Fibroblast of mammary gland (primary cell): Measurements from ENCODE around the gene ASCC1.

Experiments
- DNase-seq: peaks from one replicate; pipeline ENCODE4 v3.0.0-alpha.2; 2010; ENCODE audit warnings: low read depth
- H3K4me3 ChIP-seq: 2 replicates; pipeline ENCODE4 v1.5.1; 2011; ENCODE audit warnings: low read depth, mild to moderate bottlenecking, low read length, moderate library complexity; ENCODE audit not compliant: control insufficient read depth
- CTCF ChIP-seq: conservative IDR thresholded peaks from 2 replicates; pipeline ENCODE4 v1.5.1; 2011; ENCODE audit warnings: low read depth, low read length, inconsistent platforms; ENCODE audit not compliant: control insufficient read depth, insufficient read depth

The ASCC1 gene

GRCh38 chr10:72170733-72171132, 45.3 kb downstream of the ASCC1 start:
- no peak for DNase-seq
- no peak overlapping the region for H3K4me3 ChIP-seq
- no peak for TF ChIP-seq CTCF

DNA sequence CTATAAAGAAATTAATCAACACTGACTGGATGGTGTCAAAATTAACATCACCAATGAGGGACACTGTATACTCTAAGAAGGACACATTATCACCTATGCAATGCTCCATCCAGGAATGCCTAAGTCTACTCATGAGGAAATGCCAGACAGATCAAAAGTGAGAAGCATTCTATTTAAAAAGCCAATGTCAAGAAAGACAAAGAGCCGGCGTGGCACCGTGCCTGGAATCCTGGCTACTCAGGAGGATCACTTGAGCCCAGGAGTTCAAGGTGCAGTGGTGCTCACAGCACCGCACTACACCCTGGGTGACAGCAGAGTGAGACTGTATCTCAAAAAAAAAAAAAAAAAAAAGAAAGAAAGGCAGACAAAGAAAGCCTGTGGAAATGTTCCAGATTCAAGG, 45.8 kb downstream of the ASCC1 start:
- H3K4me3 ChIP-seq = no peak overlapping the region
- DNase-seq = no peak
- TF ChIP-seq CTCF = no peak

- H3K4me3 ChIP-seq = no peak overlapping the region
- DNase-seq = no peak
- no peak for TF ChIP-seq CTCF
These were observed 49.0 kb downstream of the ASCC1 start for GRCh38 chr10:72167118-72167517.

DNA sequence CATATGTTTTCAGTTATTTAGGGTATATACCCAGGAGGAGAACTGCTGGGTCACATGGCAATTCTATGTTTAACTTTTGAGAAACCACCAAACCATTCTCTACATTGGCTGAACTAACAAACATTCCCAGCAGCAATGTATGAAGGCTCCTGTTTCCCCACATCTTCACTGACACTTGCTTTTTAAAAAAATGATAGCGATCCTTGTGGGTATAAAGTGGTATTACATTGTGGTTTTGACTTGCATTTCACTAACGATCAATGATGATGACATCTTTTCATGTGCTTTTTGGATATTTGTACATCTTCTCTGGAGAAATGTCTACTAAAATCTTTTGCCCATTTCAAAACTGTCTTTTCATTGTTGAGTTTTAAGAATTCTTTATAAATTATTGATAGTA, 51.5 kb downstream of the ASCC1 start:
- no peak overlapping the region for H3K4me3 ChIP-seq
- no peak for TF ChIP-seq CTCF
- DNase-seq = no peak

DNA sequence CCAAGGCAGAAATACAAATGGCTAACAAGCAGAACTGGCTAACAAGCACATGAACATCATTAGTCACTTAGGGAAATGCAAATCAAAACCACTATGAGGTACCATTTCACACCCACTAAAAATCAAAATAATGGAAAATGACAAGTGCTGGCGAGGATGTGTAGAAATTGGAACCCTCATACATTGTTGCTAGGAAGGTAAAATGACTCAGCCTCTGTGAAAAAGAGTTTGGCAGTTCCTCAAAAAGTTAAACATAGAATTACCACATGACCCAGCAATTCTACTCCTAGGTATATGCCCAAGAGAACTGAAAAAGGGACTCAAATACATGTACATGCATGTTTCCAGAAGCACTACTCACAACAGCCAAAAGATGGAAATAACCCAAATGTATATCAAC, 53.1 kb downstream of the ASCC1 start:
- H3K4me3 ChIP-seq = no peak overlapping the region
- peak; percentile 90 for DNase-seq
- TF ChIP-seq CTCF = no peak

DNA sequence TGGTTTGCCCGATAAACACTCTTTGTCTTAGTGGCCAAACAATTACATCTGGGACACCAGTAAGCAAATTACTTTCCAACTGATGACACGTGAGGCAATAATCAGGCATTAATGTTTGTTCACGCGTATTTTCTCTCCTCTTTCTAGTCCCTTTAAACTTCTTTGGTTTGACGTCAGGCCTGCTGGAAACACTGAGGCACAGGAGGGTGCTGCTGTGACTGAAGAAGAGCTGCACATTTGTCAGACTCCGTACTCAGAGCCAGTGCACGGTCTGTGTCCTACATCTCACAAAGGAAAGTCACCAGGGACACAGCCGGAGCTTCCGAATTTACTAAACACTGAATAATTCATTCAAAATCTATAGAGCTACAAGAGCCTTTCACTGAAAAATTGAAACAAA, 57.9 kb downstream of the ASCC1 start:
- H3K4me3 ChIP-seq = no peak overlapping the region
- DNase-seq = no peak
- TF ChIP-seq CTCF = no peak

DNA sequence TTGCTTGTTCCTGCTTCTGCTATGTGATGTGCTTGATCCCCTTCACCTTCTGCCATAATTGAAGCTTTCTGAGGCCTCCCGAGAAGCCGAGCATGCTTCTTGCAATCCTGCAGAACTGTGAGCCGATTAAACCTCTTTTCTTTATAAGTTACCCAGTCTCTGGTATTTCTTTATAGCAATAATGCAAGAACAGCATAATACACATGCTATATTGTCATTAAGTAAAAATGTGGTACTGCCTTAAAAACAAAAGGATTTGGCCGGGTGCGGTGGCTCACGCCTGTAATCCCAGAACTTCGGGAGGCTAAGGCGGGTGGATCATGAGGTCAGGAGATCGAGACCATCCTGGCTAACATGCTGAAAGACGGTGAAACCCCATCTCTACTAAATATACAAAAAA, 59.9 kb downstream of the ASCC1 start:
- H3K4me3 ChIP-seq = no peak overlapping the region
- DNase-seq = no peak
- no peak for TF ChIP-seq CTCF
